SH-SY5Y (cell line): Measurements from ENCODE around the gene STYXL1.

Experiments used
- GATA2 ChIP-seq: IDR thresholded peaks from 2 replicates; pipeline ENCODE4 v1.6.1; 2011; ENCODE audit warnings: mild to moderate bottlenecking, low read depth, low read length
- GATA3 ChIP-seq: IDR thresholded peaks from 2 replicates; pipeline ENCODE4 v1.6.1; 2011; ENCODE audit warnings: low read depth, mild to moderate bottlenecking, low read length, moderate library complexity

- TF ChIP-seq GATA3 (no peak), GATA2 (no peak)
Observed at GRCh38 chr7:76003351-76003750, 44.4 kb downstream of the STYXL1 start.
